Nasal cavity respiratory epithelium epithelial cell of viscerocranial mucosa (primary cell): ENCODE measurements around the gene IBTK. TPM values are rescaled to one million over a fixed set of nuclear protein-coding genes. Genes with fewer than 3 reads are reported as not detected.

Experiments used
- total RNA-seq: library from RNA; depleted of rRNA; stranded (reverse); fragments of >200 nt; gene quantifications from 2 replicates; pipeline ENCODE4 v1.2.3, GENCODE V29; 2014

IBTK gene, protein sequence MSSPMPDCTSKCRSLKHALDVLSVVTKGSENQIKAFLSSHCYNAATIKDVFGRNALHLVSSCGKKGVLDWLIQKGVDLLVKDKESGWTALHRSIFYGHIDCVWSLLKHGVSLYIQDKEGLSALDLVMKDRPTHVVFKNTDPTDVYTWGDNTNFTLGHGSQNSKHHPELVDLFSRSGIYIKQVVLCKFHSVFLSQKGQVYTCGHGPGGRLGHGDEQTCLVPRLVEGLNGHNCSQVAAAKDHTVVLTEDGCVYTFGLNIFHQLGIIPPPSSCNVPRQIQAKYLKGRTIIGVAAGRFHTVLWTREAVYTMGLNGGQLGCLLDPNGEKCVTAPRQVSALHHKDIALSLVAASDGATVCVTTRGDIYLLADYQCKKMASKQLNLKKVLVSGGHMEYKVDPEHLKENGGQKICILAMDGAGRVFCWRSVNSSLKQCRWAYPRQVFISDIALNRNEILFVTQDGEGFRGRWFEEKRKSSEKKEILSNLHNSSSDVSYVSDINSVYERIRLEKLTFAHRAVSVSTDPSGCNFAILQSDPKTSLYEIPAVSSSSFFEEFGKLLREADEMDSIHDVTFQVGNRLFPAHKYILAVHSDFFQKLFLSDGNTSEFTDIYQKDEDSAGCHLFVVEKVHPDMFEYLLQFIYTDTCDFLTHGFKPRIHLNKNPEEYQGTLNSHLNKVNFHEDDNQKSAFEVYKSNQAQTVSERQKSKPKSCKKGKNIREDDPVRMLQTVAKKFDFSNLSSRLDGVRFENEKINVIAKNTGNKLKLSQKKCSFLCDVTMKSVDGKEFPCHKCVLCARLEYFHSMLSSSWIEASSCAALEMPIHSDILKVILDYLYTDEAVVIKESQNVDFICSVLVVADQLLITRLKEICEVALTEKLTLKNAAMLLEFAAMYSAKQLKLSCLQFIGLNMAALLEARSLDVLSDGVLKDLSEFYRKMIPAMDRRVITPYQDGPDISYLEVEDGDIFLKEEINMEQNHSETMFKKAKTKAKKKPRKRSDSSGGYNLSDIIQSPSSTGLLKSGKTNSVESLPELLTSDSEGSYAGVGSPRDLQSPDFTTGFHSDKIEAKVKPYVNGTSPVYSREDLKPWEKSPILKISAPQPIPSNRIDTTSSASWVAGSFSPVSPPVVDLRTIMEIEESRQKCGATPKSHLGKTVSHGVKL (N-terminal part only)
- 78.7 and 154 TPM in 2 replicates for total RNA-seq

DNA sequence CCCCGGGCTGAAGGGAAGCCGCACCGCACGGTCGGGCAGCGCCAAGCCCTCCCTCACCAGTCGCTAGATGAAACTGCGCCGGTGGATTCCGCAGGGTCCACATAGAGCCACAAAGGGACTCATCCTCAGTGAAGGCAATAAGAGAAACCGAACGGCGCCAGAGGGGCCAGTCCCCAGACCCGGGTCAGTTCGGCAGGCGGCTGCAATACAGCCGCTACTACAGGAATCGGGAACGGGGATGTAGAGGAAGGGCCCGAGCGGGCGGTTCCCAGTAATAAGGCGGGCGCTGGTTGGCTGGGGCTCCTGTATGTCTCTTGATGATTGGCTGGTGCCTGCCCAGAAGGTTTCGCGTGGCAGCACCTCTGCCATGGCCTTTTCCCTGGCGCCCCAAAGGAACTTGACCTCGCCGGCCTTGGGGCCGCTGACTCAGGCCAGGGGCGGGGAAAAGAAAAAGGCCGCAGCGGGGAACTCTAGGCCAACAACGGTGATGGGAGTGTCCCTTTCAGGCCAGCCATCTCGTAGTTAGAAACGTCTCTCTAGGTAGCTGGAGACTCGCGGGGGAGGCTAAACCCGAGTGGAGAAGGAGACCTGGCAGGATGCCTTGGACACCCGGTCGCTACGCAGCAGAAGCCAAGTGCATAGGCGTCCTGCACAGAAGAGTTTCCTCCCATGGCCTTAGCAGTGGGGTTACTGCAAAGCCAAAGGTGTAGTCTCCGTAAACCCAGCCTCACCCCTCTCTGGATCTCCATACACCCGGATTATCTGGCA is at the start of gene IBTK:
Gene IBTK, minus strand, starts transcription at position 240 of the 768 bp plus-strand sequence. CDS start 7,258 bp downstream, outside the sequence.

Other genes starting within 250 kb of the IBTK start
- 134 and 143 TPM in 2 replicates for gene TPBG, start 116.1 kb upstream of the IBTK start, total RNA-seq